GM18505 (cell line): ENCODE data around the gene HUWE1.

ENCODE experiments used
- ATAC-seq: cut with Tn5 transposase; IDR thresholded peaks from one replicate; pipeline ENCODE4 v1.9.1; 2021; ENCODE audit not compliant: unreplicated experiment
- POLR2A ChIP-seq: IDR thresholded peaks from 4 replicates; pipeline ENCODE4 v1.6.1; 2011; ENCODE audit warnings: borderline replicate concordance; ENCODE audit not compliant: insufficient read depth, insufficient read length; ENCODE audit errors: extremely low read depth

The HUWE1 gene

DNA sequence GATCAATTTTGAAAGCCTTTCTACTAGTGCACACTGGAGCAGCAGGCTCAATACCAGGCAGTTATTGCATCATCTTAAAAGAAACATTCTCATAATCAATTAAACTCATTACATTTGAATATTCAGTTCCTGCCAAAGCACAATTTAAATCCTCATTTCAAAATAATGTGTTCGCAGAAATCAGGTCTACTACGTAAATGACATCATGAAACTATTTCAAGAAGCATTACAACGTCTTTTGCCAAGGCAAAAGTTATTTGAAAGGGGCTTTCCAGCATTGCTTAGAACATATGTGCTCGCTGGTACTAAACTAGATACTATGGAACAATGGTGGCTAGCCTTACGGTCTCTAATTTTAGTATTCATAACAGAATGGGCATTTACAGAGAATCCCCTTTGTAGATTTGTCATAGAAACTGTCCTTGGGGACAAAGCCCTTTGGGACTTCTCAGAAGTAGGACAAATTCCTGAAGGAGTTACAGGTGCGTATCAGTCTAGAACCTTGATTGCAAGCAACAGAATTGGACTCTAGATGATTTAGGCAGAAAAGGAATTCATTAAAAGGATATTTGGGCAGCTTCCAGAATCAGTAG is 27.6 kb upstream of the HUWE1 start:
- no peak for TF ChIP-seq POLR2A
- ATAC-seq = no peak

DNA sequence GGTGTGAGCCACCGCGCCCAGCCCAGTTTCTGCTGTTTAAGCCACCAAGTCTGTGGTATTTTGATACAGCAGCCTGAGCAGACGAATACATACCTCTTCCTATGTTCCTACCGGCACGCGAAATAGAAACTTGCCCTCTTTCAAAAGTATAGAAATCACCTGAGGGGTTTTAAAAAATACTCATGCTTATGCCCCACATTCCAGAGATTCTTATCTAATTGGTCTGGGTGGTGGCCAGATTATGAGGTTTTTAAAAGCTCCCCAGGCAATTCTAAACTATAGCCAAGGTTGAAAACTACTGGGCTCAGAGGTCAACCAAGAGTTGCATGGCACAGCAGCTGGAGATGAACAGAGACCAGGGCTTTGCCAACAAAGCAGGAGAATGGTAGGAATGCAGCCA is 24.9 kb upstream of the HUWE1 start:
- no peak for TF ChIP-seq POLR2A
- ATAC-seq = no peak

DNA sequence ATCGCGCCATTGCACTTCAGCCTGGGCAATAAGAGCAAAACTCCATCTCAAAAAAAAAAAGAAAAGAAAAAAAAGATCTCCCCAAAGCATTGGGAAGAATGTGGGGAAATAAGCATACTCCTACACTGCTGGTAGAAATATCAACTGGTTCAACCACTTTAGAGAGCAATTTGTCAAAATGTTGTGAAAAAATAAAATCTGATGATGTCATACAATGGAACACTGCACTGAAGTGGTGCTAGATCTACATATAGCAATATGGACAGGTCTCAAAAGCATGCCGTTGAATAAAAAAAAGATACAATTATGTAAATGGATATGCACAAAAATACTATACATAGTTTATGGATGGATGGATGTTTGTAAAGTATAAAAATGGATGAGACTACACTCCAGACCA is 18.3 kb upstream of the HUWE1 start:
- ATAC-seq = no peak
- TF ChIP-seq POLR2A = no peak

DNA sequence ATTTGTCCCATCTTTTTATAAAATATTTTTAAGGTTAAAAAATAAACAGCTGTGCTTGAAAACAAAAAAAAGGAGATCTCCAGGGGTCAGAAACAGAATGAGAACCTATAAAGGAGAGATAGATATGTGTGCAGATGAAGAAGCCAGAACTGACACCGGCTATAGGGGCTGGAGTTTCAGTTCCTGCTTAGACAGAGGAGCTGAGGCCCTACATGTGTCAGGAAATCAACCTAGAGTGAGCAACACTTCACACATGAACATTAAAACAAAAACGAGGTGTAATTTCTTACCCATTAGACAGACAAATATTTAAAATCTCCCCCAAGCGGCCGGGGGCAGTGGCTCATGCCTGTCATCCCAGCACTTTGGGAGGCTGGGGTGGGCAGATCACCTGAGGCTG is 17.8 kb upstream of the HUWE1 start:
- no peak for TF ChIP-seq POLR2A
- ATAC-seq = peak; percentile 88

GRCh38 chrX:53695946-53696549 is 9.5 kb upstream of the HUWE1 start:
- TF ChIP-seq POLR2A = no peak
- ATAC-seq = no peak

GRCh38 chrX:53694642-53695041 is 8.1 kb upstream of the HUWE1 start:
- ATAC-seq = no peak

DNA sequence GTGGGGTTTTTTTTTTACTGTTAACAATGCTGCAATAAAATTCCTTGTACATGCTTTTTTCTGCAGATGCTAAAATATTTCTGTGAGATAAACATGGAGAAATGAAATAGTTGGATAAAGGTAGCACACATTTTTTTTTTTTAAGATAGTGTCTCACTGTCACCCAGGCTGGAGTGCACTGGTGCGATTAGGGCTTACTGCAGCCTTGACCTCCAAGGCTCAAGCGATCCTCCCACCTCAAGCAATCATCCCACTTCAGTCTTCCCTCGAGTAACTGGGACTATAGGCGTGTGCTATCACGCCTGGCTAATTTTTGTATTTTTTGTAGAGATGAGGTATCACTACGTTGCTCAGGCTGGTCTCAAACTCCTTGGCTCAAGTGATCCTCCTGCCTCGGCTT is 1.8 kb upstream of the HUWE1 start:
- TF ChIP-seq POLR2A = no peak
- ATAC-seq = no peak

More at GRCh38 chrX:53694642-53695041, 8.1 kb upstream of the HUWE1 start:
- no peak for TF ChIP-seq POLR2A

GRCh38 chrX:53685711-53686110 is 808 bp downstream of the HUWE1 start:
- no peak for ATAC-seq
- no peak for TF ChIP-seq POLR2A

GRCh38 chrX:53684415-53685192 is 1.9 kb downstream of the HUWE1 start:
- no peak for ATAC-seq
- TF ChIP-seq POLR2A = no peak

DNA sequence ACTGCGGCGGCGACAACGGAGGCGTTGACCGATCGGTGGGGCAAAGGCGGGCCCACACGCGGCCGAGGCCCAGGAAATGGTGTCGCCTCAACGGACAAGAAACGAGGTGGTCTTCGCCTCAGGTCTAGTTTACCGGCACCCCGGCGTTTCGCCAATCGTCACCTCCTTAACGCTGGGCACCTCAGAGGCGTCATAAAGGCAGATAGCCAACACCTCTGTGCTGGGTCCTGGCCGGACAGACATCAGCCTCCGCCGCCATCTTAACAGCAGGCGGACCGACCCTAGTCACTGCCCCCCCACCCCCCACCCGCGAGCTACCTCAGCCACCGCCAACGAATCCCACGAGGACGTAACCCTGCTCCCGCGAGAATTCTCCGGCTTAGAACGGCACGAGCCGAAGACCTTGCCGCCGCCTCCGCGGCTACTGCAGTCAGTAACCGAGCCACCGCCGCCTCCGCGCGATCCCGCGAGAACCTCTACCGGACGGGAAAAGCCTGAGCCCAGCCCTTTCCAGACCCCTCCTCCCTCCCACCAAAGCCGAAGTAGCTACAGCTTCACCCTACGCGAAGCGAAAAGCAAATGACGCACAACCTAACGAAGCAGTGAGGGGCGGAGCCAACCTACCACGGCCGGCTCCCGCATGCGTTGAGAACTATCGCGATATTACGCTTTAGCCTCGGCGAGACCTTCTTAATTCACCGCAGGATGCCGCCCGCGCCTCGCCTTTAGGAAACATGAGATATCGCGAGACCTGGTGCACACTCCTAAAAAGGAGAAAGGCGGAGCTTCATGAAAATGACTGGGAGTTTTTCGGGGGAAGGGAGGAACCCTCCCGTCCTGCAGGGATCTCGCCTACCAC is 2.7 kb downstream of the HUWE1 start:
- ATAC-seq = peak; percentile 57
- TF ChIP-seq POLR2A = peak; percentile 63

GRCh38 chrX:53682885-53683555 is 3.5 kb downstream of the HUWE1 start:
- no peak for ATAC-seq
- TF ChIP-seq POLR2A = no peak

- no peak for ATAC-seq
- no peak for TF ChIP-seq POLR2A
These were observed 4.9 kb downstream of the HUWE1 start for GRCh38 chrX:53681661-53682060.

DNA sequence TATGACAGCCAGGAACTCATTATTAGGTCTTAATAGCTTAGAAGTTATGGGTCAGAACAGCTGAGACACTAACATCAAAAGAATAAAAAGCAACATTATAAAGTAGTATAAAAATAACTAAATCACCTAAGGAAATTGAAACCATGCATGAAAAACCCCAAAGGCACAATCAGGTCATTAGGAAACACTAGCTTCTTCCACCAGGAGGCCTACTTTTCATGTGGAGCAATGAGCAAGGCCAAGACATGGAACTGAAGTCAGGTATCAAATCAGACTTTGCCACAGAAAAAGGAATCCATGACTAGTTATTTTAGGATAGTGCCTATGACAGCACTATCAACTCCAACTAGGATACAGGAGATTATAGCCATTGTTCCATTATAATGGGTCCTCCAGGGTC is 7.9 kb downstream of the HUWE1 start:
- no peak for ATAC-seq
- no peak for TF ChIP-seq POLR2A

- no peak for TF ChIP-seq POLR2A
These were observed 9.2 kb downstream of the HUWE1 start for GRCh38 chrX:53677286-53677685.

GRCh38 chrX:53674581-53674980 is 11.9 kb downstream of the HUWE1 start:
- no peak for ATAC-seq
- TF ChIP-seq POLR2A = no peak

More at GRCh38 chrX:53677286-53677685, 9.2 kb downstream of the HUWE1 start:
- ATAC-seq = no peak
